HL-60/S4 (cell line): ENCODE measurements around the gene RFXANK.

Experiments
- in situ Hi-C: fragments of 300-500 bp; cut with MboI; formaldehyde crosslinking; loops from 2 replicates; pipeline ENCODE4 v1.14.3; 2022; ENCODE audit warnings: low sequenced_read_pairs

RFXANK gene

GRCh38 chr19:19169236-19170052 lies 22.6 kb upstream of the RFXANK start:
- in situ Hi-C loops = loop anchor here (25.0 kb wide), 1 partner anchor 318 kb away; no protein-coding TSS in a partner anchor

- in situ Hi-C loops = loop anchor here (25.0 kb wide), 1 partner anchor 317 kb away; no protein-coding TSS in a partner anchor
Observed at GRCh38 chr19:19170053-19170872, 21.8 kb upstream of the RFXANK start, which contains the start of gene MEF2B. MEF2B (minus strand) TSS chr19:19170263; CDS start chr19:19150735, 19,528 bp downstream.

GRCh38 chr19:19170873-19171672 lies 21.0 kb upstream of the RFXANK start:
- in situ Hi-C loops = loop anchor here (25.0 kb wide), 1 partner anchor 316 kb away; no protein-coding TSS in a partner anchor

GRCh38 chr19:19171821-19172532 lies 20.1 kb upstream of the RFXANK start:
- in situ Hi-C loops = loop anchor here (25.0 kb wide), 1 partner anchor 315 kb away; no protein-coding TSS in a partner anchor

GRCh38 chr19:19173243-19173642 lies 18.8 kb upstream of the RFXANK start:
- in situ Hi-C loops = loop anchor here (25.0 kb wide), 1 partner anchor 314 kb away; no protein-coding TSS in a partner anchor

GRCh38 chr19:19176950-19177349 lies 15.1 kb upstream of the RFXANK start:
- in situ Hi-C loops = no loop called here

- in situ Hi-C loops = no loop called here
Observed at GRCh38 chr19:19179548-19180441, 12.3 kb upstream of the RFXANK start.

GRCh38 chr19:19181488-19181998 lies 10.5 kb upstream of the RFXANK start:
- in situ Hi-C loops = no loop called here

- in situ Hi-C loops = no loop called here
Observed at GRCh38 chr19:19185853-19186740, 6.0 kb upstream of the RFXANK start.

- in situ Hi-C loops = no loop called here
Observed at GRCh38 chr19:19186742-19187141, 5.3 kb upstream of the RFXANK start.

- in situ Hi-C loops = no loop called here
Observed at GRCh38 chr19:19191768-19192077, 335 bp upstream of the RFXANK start.

- in situ Hi-C loops = no loop called here
Observed at GRCh38 chr19:19192910-19193423, 909 bp downstream of the RFXANK start.

- in situ Hi-C loops = no loop called here
Observed at GRCh38 chr19:19193926-19194325, 1.9 kb downstream of the RFXANK start.

GRCh38 chr19:19201697-19202630 lies 9.9 kb downstream of the RFXANK start:
- in situ Hi-C loops = no loop called here

- in situ Hi-C loops = no loop called here
Observed at GRCh38 chr19:19202707-19203011, 10.6 kb downstream of the RFXANK start.

GRCh38 chr19:19203012-19203856 lies 11.2 kb downstream of the RFXANK start, which contains the start of gene NR2C2AP:
NR2C2AP (minus strand) TSS chr19:19203414; CDS start chr19:19203060, 354 bp downstream.
- in situ Hi-C loops = no loop called here
